Measurements from ENCODE around the gene JARID2. TPM values are rescaled to one million over a fixed set of nuclear protein-coding genes. Genes with fewer than 3 reads are reported as not detected.

Gene JARID2
- total and polyA plus RNA-seq, 2 of the 8 experiments (the other 6 are each of a cell fraction or from before 2014, with no cell fraction given) = 60.1 to 239 TPM

DNA sequence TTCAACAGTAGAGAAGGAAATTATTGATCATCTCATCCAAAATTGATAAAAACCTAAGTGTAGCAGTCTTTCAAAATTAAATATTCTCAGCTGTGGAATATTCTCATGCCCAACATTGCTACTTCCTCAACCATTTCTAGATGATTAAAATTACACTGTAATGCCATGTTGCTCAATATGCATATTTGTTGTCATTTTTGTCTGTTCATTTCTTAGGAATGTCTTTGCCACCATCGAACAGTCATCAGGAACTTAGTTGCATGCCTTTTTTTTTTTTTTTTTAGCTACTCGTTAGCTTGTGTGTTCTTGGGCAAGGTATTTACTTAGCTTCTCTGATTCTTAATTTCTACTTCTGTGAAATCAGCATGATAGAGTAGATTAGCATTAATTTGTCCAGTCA is 228.3 kb downstream of the JARID2 start:
- DNase-seq (ENCODE audit: low read depth in 1 of 2, low spot score in 2 of 2) (no peak), FAIRE-seq (no peak)
- no peak overlapping the region for H3K4ac ChIP-seq (replicated peaks; ENCODE audit: insufficient read length, low read depth, low read length)
- H3K4me1 ChIP-seq (replicated peaks in 1 of 4; ENCODE audit: control insufficient read depth in 3 of 4, insufficient read depth in 4 of 4, low read length in 3 of 4) = peaks cover 0 to 11% (median 8%) of the 10 kb centered on the region in 4 experiments; a peak in 5 of 7 replicates
- H4K5ac ChIP-seq (ENCODE audit: insufficient read length, low read depth, low read length) = no peak overlapping the region
- peaks cover 29 to 39% of the 10 kb centered on the region in 2 experiments for H4K20me1 ChIP-seq (replicated peaks in 1 of 2; ENCODE audit: control insufficient read depth in 1 of 2, insufficient read depth in 2 of 2, low read length in 2 of 2)
- H4K8ac ChIP-seq (ENCODE audit: extremely low read depth, insufficient read depth, low read length) = no peak overlapping the region
- no peak overlapping the region for H3K56ac ChIP-seq (replicated peaks; ENCODE audit: insufficient read length, low read depth, low read length)
- no peak overlapping the region for H3K27ac ChIP-seq (ENCODE audit: low read depth, low read length)
- no peak overlapping the region for H3K18ac ChIP-seq (ENCODE audit: extremely low read depth, low read length)
- peaks cover 2% of the 10 kb centered on the region; the same call in 1 of the 2 replicates for H3K23me2 ChIP-seq (ENCODE audit: low read depth, low read length)
- ChIA-PET CTCF (ENCODE audit: partially characterized antibody) (interaction anchor here (0.5 to 2.5 kb wide), 5 partner anchors 11 to 923 kb away, joined by 3 to 17 read pairs (median 5); no protein-coding TSS in a partner anchor), POLR2A (ENCODE audit: partially characterized antibody) (no interaction called here)
- H2BK5ac ChIP-seq (ENCODE audit: low read depth, low read length) = no peak overlapping the region
- H3K27me3 ChIP-seq (replicated peaks in 1 of 4; ENCODE audit: control insufficient read depth in 3 of 4, extremely low read depth in 1 of 4, insufficient read depth in 3 of 4, low read length in 3 of 4) = no peaks in the 10 kb centered on the region
- H3K23ac ChIP-seq (ENCODE audit: insufficient read length) = no peak overlapping the region
- no peak overlapping the region for H3K9ac ChIP-seq (replicated peaks in 1 of 4; ENCODE audit: extremely low read depth in 1 of 4, low read depth in 3 of 4, low read length in 3 of 4)
- H2AK5ac ChIP-seq (ENCODE audit: low read depth, low read length) = no peak overlapping the region
- H3K14ac ChIP-seq (ENCODE audit: insufficient read length) = no peak overlapping the region
- H3K79me2 ChIP-seq (ENCODE audit: control insufficient read depth in 1 of 2, insufficient read depth in 2 of 2, low read length in 2 of 2) = peaks cover 22 to 98% of the 10 kb centered on the region in 2 experiments; a peak in 3 of 4 replicates
- no peak overlapping the region for H3K4me2 ChIP-seq (ENCODE audit: insufficient read depth in 1 of 2, low read depth in 2 of 2, low read length in 2 of 2)
- H2BK15ac ChIP-seq (ENCODE audit: low read length) = no peak overlapping the region
- peaks cover 22% of the 10 kb centered on the region for H3K79me1 ChIP-seq (ENCODE audit: low read depth, low read length)
- 75% methylated on average over 2 of the region's 2 CpGs; no CpG with 5 or more reads in 1 of the 2 experiments for WGBS, 2 experiments (ENCODE audit: extremely low coverage in 1 of 2, insufficient coverage in 1 of 2, insufficient read length in 1 of 2, insufficient replicate concordance in 2 of 2, low coverage in 1 of 2, low lambda C conversion rate in 2 of 2, missing lambda C conversion rate in 1 of 2)
- H4K91ac ChIP-seq (replicated peaks; ENCODE audit: insufficient read length, low read length) = no peak overlapping the region
- no peak for TF ChIP-seq ATF3 (IDR thresholded peaks at IDR 0.05; ENCODE audit: insufficient read depth, low read depth, low read length)
- no peak for TF ChIP-seq RBBP5 (IDR thresholded peaks at IDR 0.05; ENCODE audit: borderline replicate concordance, low read depth, low read length)
- TF ChIP-seq, protein P1, sequence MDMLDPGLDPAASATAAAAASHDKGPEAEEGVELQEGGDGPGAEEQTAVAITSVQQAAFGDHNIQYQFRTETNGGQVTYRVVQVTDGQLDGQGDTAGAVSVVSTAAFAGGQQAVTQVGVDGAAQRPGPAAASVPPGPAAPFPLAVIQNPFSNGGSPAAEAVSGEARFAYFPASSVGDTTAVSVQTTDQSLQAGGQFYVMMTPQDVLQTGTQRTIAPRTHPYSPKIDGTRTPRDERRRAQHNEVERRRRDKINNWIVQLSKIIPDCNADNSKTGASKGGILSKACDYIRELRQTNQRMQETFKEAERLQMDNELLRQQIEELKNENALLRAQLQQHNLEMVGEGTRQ (IDR thresholded peaks at IDR 0.05; ENCODE audit: low read length) = no peak
- TF ChIP-seq EP300 (IDR thresholded peaks at IDR 0.05; ENCODE audit: borderline replicate concordance in 1 of 2, low read depth in 2 of 2, low read length in 2 of 2) = no peak
- no peak for TF ChIP-seq HDAC6 (IDR thresholded peaks at IDR 0.05; ENCODE audit: low read depth, low read length)
- no peak for TF ChIP-seq EZH2 (IDR thresholded peaks at IDR 0.05; ENCODE audit: low read depth, low read length, severe bottlenecking)
- TF ChIP-seq CEBPB (IDR thresholded peaks at IDR 0.05; ENCODE audit: low read depth, low read length) = no peak
- TF ChIP-seq ZNF274 (IDR thresholded peaks at IDR 0.05; ENCODE audit: borderline replicate concordance, extremely low read depth, low read length) = no peak
- no peak for TF ChIP-seq SP4 (IDR thresholded peaks at IDR 0.05; ENCODE audit: low read length)
- H2BK120ac ChIP-seq (replicated peaks; ENCODE audit: low read depth, low read length) = no peak overlapping the region
- no peak overlapping the region for H2AFZ ChIP-seq (ENCODE audit: low read length)
- H3K4me3 ChIP-seq (ENCODE audit: extremely low read depth in 1 of 4, insufficient read depth in 2 of 4, low read depth in 3 of 4, low read length in 4 of 4) = no peak overlapping the region
- H2BK12ac ChIP-seq (ENCODE audit: low read depth, low read length) = no peak overlapping the region
- no peak overlapping the region for H2BK20ac ChIP-seq (ENCODE audit: low read length)
- no peaks in the 10 kb centered on the region for H3K9me3 ChIP-seq (ENCODE audit: insufficient read depth in 2 of 2, low read depth in 1 of 2, low read length in 1 of 2)
- peaks cover 9 to 57% (median 25%) of the 10 kb centered on the region in 4 experiments for H3K36me3 ChIP-seq (ENCODE audit: control insufficient read depth in 2 of 4, insufficient read depth in 4 of 4, low read length in 3 of 4)
